K562 (cell line): ENCODE results near the gene LCLAT1. TPM values are rescaled to one million over a fixed set of nuclear protein-coding genes. Genes with fewer than 3 reads are reported as not detected.

Experiments
- CEBPG ChIP-seq, 3 experiments: fragments of 200-800 bp in 1 of 3; sonication (Bioruptor generic) in 1 of 3; sonication (generic) in 1 of 3; formaldehyde crosslinking in 1 of 3; IDR thresholded peaks in 2 of 3; conservative IDR thresholded peaks in 1 of 3; 2 replicates each; pipeline versions ENCODE4 v1.6.1 to v1.8.0; 2016 to 2022; ENCODE audit warnings: missing compliant biosample characterization in 2 of 3, missing genetic modification characterization in 2 of 3, mild to moderate bottlenecking in 1 of 3, missing genetic modification reagents in 1 of 3
- JUND ChIP-seq, 2 experiments: IDR thresholded peaks; 2 replicates in 1 of 2; 3 replicates in 1 of 2; pipeline ENCODE4 v1.6.1; 2011; ENCODE audit warnings: borderline replicate concordance in 2 of 2, low read depth in 2 of 2, low read length in 2 of 2, improper control_type of control experiment in 1 of 2, missing biosample characterization in 1 of 2, missing genetic modification characterization in 1 of 2, missing genetic modification reagents in 1 of 2
- PRPF4 ChIP-seq: fragments of 200-400 bp; formaldehyde crosslinking; IDR thresholded peaks from one replicate; pipeline ENCODE4 v1.6.1; 2017; ENCODE audit warnings: low read length, low read depth, mild to moderate bottlenecking; ENCODE audit not compliant: insufficient read depth, poor library complexity, severe bottlenecking
- RBFOX2 ChIP-seq: fragments of 200-400 bp; formaldehyde crosslinking; IDR thresholded peaks from 2 replicates; pipeline ENCODE4 v1.6.1; 2017; ENCODE audit warnings: low read depth, mild to moderate bottlenecking, low read length, moderate library complexity
- SETDB1 ChIP-seq: IDR thresholded peaks from one replicate; pipeline ENCODE4 v1.6.1; 2012; ENCODE audit warnings: low read length, control low read depth, inconsistent platforms
- ZC3H8 ChIP-seq: fragments of 450-650 bp; IDR thresholded peaks from 2 replicates; pipeline ENCODE4 v1.6.1; 2017
- ZNF354B ChIP-seq: fragments of 250-450 bp; sonication (Bioruptor Pico); IDR thresholded peaks from 2 replicates; pipeline ENCODE4 v1.4.0; 2020
- polyA plus RNA-seq, 8 experiments: library from polyadenylated mRNA; depleted of rRNA in 4 of 8; stranded (reverse) in 5 of 8; unstranded in 3 of 8; fragments of >200 nt; fragmentation: Nextera tagmentation in 2 of 8; fragmentation: Illumina TruSeq in 1 of 8; extraction: Ambion mirVana in 2 of 8; extraction: Trizol in 1 of 8; gene quantifications; 2 replicates each; pipeline versions ENCODE4 v1.2.1 to v1.2.3, GENCODE V29; 2011 to 2014; ENCODE audit warnings: inconsistent platforms in 1 of 8, missing spikeins in 1 of 8
- total RNA-seq, 7 experiments: library from RNA; depleted of rRNA in 6 of 7; stranded (reverse); fragments of >200 nt in 6 of 7; fragmentation: Illumina TruSeq in 2 of 7; extraction: Trizol in 2 of 7; gene quantifications; 2 replicates each; pipeline versions ENCODE4 v1.2.1 to v1.2.3, GENCODE V29; 2011 to 2021; ENCODE audit warnings: low replicate concordance in 1 of 7
- TF ChIP-seq, protein P1 (sequence below): fragments of 200-800 bp; sonication (Bioruptor generic); IDR thresholded peaks from 2 replicates; pipeline ENCODE4 v1.6.1; 2017; ENCODE audit warnings: missing genetic modification characterization, missing compliant biosample characterization
- TF ChIP-seq, protein P2 (sequence below): fragments of 450-650 bp; formaldehyde crosslinking; IDR thresholded peaks from 2 replicates; pipeline ENCODE4 v1.4.0; 2022; ENCODE audit warnings: mild to moderate bottlenecking, moderate library complexity

The LCLAT1 gene
- total and polyA plus RNA-seq, 9 of the 15 experiments (the other 6 are each of a cell fraction or from before 2014, with no cell fraction given): 8.9 to 63.3 (median 25.4) TPM

DNA sequence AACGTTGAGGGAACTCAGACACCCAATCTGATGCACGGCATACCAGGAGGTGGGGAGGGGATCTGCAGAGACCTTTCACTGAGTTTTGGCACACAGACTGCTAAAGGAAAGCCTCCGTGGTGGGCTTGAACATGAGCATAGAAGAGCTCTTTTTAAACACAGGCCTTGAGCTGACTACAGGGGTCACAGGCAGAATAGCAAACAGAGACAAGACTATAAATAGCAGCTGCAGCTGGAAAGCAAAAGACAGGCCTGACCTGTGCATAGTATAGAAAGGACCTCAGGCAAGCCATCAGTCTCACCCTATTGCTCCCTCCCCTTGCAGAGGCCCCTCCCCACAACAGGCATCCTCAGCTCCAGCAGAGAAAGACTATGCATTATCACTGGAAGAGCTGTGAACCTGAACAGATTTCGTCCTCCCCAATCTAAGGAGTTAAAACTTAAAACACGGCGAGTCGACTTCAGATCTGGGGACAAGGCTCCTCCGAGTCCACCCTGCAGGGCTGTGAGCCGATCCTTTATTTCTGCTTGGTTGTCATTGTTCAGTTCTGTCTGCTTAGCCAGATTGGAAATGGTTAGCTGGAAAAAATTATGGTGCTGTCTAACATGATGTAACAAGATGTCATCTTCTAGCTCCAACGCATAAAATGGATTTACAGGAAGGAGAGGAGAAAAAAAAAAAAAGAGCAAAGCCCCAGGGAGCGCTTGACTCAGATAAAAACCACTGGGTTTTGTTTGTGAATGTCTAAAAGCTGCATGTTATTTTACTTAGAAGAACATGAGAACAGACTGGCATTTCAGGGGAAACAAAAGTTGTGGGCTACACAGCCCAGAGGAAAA lies 25.2 kb upstream of the LCLAT1 start (continued):
- TF ChIP-seq PRPF4: no peak
- peak; percentile 72 for TF ChIP-seq CEBPG (CRISPR knock-in tag; IDR thresholded peaks at IDR 0.05)
- peak; percentile 63 to 94 for TF ChIP-seq CEBPG (tag; conservative IDR thresholded peaks at IDR 0.05 in 1 of 2, IDR thresholded peaks at IDR 0.05 in 1 of 2)
- no peak for TF ChIP-seq ZNF354B (CRISPR knock-in tag)
- no peak for TF ChIP-seq ZC3H8
- no peak for TF ChIP-seq SETDB1
- TF ChIP-seq, protein P1, sequence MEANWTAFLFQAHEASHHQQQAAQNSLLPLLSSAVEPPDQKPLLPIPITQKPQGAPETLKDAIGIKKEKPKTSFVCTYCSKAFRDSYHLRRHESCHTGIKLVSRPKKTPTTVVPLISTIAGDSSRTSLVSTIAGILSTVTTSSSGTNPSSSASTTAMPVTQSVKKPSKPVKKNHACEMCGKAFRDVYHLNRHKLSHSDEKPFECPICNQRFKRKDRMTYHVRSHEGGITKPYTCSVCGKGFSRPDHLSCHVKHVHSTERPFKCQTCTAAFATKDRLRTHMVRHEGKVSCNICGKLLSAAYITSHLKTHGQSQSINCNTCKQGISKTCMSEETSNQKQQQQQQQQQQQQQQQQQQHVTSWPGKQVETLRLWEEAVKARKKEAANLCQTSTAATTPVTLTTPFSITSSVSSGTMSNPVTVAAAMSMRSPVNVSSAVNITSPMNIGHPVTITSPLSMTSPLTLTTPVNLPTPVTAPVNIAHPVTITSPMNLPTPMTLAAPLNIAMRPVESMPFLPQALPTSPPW: 0 out of 2 replicates have a peak, but pooled peaks have one; percentile 24
- TF ChIP-seq JUND (IDR thresholded peaks at IDR 0.05; ENCODE audit: borderline replicate concordance, low read depth, low read length): peak; percentile 40; the same call in 1 of the 2 replicates
- TF ChIP-seq JUND (tag; IDR thresholded peaks at IDR 0.05; ENCODE audit: borderline replicate concordance, low read depth, low read length): no peak
- TF ChIP-seq, protein P2, sequence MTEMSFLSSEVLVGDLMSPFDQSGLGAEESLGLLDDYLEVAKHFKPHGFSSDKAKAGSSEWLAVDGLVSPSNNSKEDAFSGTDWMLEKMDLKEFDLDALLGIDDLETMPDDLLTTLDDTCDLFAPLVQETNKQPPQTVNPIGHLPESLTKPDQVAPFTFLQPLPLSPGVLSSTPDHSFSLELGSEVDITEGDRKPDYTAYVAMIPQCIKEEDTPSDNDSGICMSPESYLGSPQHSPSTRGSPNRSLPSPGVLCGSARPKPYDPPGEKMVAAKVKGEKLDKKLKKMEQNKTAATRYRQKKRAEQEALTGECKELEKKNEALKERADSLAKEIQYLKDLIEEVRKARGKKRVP: peak; percentile 90
- TF ChIP-seq RBFOX2: peak; percentile 49
